HG02588 (cell line): ENCODE results near the gene UGT1A10.
"Not testable (repeated sequence)": the region's sequence is repeated elsewhere in the genome, so short reads cannot be mapped to it uniquely, and the experiment has no call there.

Experiments used
- ATAC-seq: cut with Tn5 transposase; IDR thresholded peaks from one replicate; pipeline ENCODE4 v1.9.1; 2021; ENCODE audit warnings: mild to moderate bottlenecking, moderate library complexity; ENCODE audit not compliant: unreplicated experiment

UGT1A10 gene

DNA sequence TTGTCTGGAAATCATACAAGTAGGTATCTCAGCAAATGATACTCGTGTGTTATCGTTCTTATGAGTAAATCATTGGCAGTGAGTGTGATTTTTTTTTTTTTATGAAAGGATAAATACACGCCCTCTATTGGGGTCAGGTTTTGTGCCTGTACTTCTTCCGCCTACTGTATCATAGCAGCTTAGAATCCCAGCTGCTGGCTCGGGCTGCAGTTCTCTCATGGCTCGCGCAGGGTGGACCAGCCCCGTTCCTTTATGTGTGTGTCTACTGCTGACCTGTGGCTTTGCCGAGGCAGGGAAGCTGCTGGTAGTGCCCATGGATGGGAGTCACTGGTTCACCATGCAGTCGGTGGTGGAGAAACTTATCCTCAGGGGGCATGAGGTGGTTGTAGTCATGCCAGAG is at the start of gene UGT1A10:
TSS of gene UGT1A10 (plus strand) at position 143 of the 400 bp plus-strand sequence. CDS start at position 218, 75 bp downstream.
- not testable (repeated sequence) for ATAC-seq

DNA sequence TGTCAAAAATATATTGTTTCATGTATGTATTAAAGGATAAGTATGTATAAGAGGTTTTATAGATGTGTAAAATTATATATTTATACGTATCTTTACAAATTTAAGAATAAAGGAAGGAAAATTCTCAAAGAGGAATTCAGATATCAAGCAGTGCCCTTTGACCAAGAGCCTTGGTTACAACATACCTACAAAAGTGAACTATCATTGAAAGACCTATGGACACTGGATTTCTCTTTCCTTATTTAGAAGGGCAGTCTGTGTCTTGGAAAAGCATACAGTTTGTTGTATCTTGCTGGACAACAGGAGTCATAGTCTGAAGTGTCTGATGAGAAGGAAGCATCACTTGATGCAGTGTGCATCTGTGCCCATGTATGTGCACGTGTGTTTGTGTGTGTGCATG is 47.8 kb upstream of the UGT1A10 start:
- ATAC-seq: no peak

- ATAC-seq: not testable (repeated sequence)
Measured at GRCh38 chr2:233592706-233593105, 43.5 kb upstream of the UGT1A10 start.

DNA sequence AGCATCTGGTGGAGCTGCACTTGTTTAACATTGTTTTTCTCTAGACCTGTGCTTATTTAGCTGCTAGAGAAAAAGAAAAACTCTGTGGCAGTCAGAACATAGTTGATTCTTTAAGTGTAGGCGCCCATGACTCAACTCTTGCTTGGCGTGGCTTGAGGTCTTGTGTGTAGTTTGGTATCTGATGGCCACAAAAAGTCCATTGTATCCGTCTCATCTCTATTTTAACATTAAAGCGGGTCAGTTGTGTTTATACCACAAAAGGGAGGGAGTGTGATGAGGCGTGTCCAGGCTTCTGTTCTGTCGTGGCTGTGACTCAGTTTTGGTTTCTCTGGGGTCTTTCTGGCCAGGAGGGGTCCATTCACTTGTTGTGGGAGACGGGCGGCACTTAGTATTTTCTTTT is 43.0 kb upstream of the UGT1A10 start:
- ATAC-seq: no peak

GRCh38 chr2:233597522-233597921 is 38.7 kb upstream of the UGT1A10 start:
- no peak for ATAC-seq

GRCh38 chr2:233598952-233599351 is 37.3 kb upstream of the UGT1A10 start:
- no peak for ATAC-seq

GRCh38 chr2:233600386-233600785 is 35.9 kb upstream of the UGT1A10 start:
- ATAC-seq: no peak

DNA sequence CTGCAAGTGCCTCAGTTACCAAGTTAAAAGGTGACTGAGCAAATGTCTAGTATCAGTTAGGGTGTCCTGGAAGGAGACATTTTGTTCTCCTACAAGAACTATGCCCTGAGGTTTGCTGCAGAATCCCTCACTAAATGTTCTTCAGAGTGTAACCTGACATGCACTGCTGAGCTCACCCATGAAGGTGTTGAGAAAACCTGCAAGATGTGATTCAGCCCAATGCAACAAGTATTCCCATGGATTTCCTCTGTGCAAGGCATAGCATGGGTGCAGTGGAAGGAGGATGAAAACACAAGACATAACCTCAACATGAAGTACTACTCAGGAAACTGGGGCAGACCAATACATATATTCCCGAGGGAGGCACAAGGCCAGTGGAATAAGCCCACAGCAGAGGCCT is 34.2 kb upstream of the UGT1A10 start:
- ATAC-seq: no peak

DNA sequence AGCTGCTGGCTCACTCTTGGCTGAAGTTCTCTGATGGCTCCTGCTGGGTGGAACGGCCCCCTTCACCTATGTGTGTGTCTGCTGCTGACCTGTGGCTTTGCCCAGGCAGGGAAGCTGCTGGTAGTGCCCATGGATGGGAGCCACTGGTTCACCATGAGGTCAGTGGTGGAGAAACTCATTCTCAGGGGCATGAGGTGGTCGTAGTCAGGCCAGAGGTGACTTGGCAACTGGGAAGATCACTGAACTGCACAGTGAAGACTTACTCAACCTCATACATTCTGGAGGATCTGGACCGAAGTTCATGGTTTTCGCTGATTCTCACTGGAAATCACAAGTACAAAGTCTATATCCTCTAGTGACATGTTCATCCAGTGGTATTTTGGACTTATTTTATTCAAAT is 32.7 kb upstream of the UGT1A10 start:
- no peak for ATAC-seq

DNA sequence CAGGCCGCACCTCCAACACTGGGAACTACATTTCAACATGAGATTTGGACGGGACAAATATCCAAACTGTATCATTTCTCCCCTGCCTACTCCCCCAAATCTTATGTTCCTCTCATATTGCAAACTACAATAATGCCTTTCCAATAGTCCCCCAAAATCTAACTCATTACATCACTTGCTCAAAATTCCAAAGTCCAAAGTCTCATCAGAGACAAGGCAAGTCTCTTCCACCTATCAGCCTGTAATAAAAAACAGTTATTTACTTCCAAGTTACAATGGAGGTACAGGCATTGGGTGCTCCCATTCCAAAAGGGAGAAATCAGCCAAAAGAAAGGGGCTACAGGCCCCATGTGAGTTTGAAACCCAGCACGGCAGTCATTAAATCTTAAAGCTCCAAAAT is 31.4 kb upstream of the UGT1A10 start:
- no peak for ATAC-seq

DNA sequence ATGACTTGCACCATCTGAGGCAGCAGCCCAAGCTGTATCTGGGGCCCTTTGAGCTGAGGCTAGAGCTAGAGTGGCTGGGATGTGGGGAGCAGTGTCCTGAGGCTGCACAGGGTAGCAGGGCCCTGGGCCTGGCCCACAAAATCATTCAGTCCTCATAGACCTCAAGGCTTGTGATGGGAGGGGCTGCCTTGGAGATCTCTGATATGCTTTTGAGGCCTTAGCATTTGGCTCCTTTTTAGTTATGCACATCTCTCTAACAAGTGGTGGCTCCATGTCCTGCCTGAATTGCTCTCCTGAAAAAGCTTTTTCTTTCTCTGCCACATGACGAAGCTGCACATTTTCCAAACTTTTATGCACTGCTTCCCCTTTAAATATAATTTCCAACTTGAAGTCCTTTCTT is 30.6 kb upstream of the UGT1A10 start:
- ATAC-seq: no peak

GRCh38 chr2:233611284-233611683 is 25.0 kb upstream of the UGT1A10 start:
- ATAC-seq: no peak

- ATAC-seq: not testable (repeated sequence)
Measured at GRCh38 chr2:233617476-233617875, 18.8 kb upstream of the UGT1A10 start, which contains the start of gene UGT1A8. Gene UGT1A8 (plus strand): TSS chr2:233617633. CDS start chr2:233617708, 75 bp downstream.

GRCh38 chr2:233620204-233620603 is 16.0 kb upstream of the UGT1A10 start:
- ATAC-seq: no peak

GRCh38 chr2:233621863-233622262 is 14.4 kb upstream of the UGT1A10 start:
- ATAC-seq: not testable (repeated sequence)

- no peak for ATAC-seq
Measured at GRCh38 chr2:233627331-233628025, 8.8 kb upstream of the UGT1A10 start.

DNA sequence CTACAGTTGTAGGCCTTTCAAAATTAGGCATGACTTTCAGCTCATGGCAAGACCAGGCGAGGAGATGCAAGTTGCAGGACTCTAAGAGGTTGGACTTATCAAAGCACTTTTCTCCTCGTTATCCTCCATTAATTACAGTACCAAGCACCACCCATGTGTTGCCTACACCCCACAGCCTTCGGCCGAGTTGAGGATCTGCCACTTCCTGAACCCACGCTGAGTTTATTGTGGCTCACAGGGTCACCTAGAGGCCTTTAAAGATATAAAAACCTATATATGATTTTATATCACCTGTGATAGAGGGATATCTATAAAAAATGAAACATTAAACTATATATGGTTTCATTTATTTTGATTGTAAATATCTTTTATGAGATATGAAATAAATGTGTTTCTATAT is 2.6 kb downstream of the UGT1A10 start:
- no peak for ATAC-seq

- no peak for ATAC-seq
Measured at GRCh38 chr2:233639860-233640259, 3.6 kb downstream of the UGT1A10 start.

GRCh38 chr2:233643128-233643527 is 6.9 kb downstream of the UGT1A10 start:
- ATAC-seq: no peak

- ATAC-seq: not testable (repeated sequence)
Measured at GRCh38 chr2:233646033-233646432, 9.8 kb downstream of the UGT1A10 start.

DNA sequence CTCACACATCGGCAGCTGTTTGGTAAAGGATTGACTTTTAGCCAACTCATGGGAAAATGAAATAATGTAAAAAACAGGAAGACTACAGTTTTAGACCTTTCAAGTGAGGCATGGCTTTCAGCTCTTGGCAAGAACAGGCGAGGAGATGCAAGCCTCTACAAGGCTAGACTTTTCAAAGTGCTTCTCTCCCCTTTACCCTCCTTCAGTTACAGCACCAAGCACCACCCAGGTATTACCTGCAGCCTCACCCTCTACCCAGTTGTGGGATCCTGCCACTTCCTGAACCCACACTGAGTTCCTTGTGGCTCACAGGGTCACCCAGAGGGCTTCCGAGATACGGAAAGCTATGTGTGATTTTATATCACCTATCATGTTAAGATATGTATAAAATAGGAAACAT is 14.7 kb downstream of the UGT1A10 start:
- no peak for ATAC-seq

- no peak for ATAC-seq
Measured at GRCh38 chr2:233651430-233651829, 15.2 kb downstream of the UGT1A10 start.

GRCh38 chr2:233654501-233654900 is 18.3 kb downstream of the UGT1A10 start:
- no peak for ATAC-seq
